K562 (cell line): ENCODE measurements around the gene CLCN4. TPM values are rescaled to one million over a fixed set of nuclear protein-coding genes. Genes with fewer than 3 reads are reported as not detected.

Experiments
- JUND ChIP-seq, 2 experiments: IDR thresholded peaks; 2 replicates in 1 of 2; 3 replicates in 1 of 2; pipeline ENCODE4 v1.6.1; 2011; ENCODE audit warnings: borderline replicate concordance in 2 of 2, low read depth in 2 of 2, low read length in 2 of 2, improper control_type of control experiment in 1 of 2, missing biosample characterization in 1 of 2, missing genetic modification characterization in 1 of 2, missing genetic modification reagents in 1 of 2
- POLR2AphosphoS5 ChIP-seq: IDR thresholded peaks from 2 replicates; pipeline ENCODE4 v1.6.1; 2011; ENCODE audit warnings: mild to moderate bottlenecking, low read depth, low read length, moderate library complexity; ENCODE audit not compliant: control insufficient read depth, insufficient read depth
- SAFB ChIP-seq: fragments of 200-400 bp; formaldehyde crosslinking; IDR thresholded peaks from 2 replicates; pipeline ENCODE4 v1.6.1; 2017; ENCODE audit warnings: low read depth, low read length, borderline replicate concordance
- TFAP4 ChIP-seq: sonication (generic); formaldehyde crosslinking; IDR thresholded peaks from 2 replicates; pipeline ENCODE4 v1.8.0; 2022; ENCODE audit warnings: missing genetic modification reagents, mild to moderate bottlenecking, moderate library complexity, borderline replicate concordance
- polyA plus RNA-seq, 8 experiments: library from polyadenylated mRNA; depleted of rRNA in 4 of 8; stranded (reverse) in 5 of 8; unstranded in 3 of 8; fragments of >200 nt; fragmentation: Nextera tagmentation in 2 of 8; fragmentation: Illumina TruSeq in 1 of 8; extraction: Ambion mirVana in 2 of 8; extraction: Trizol in 1 of 8; gene quantifications; 2 replicates each; pipeline versions ENCODE4 v1.2.1 to v1.2.3, GENCODE V29; 2011 to 2014; ENCODE audit warnings: inconsistent platforms in 1 of 8, missing spikeins in 1 of 8
- total RNA-seq, 7 experiments: library from RNA; depleted of rRNA in 6 of 7; stranded (reverse); fragments of >200 nt in 6 of 7; fragmentation: Illumina TruSeq in 2 of 7; extraction: Trizol in 2 of 7; gene quantifications; 2 replicates each; pipeline versions ENCODE4 v1.2.1 to v1.2.3, GENCODE V29; 2011 to 2021; ENCODE audit warnings: low replicate concordance in 1 of 7
- TF ChIP-seq, protein P1 (sequence below): fragments of 450-650 bp; conservative IDR thresholded peaks from 2 replicates; pipeline ENCODE4 v1.6.1; 2016; ENCODE audit warnings: missing genetic modification characterization, low read depth, mild to moderate bottlenecking, missing compliant biosample characterization, moderate library complexity
- TF ChIP-seq, protein P2 (sequence below): fragments of 450-650 bp; formaldehyde crosslinking; IDR thresholded peaks from 2 replicates; pipeline ENCODE4 v1.4.0; 2020; ENCODE audit warnings: mild to moderate bottlenecking, moderate library complexity
- TF ChIP-seq, protein P3 (sequence below): fragments of 250-450 bp; sonication (Bioruptor Pico); IDR thresholded peaks from 2 replicates; pipeline ENCODE4 v1.4.0; 2020; ENCODE audit warnings: mild to moderate bottlenecking, moderate library complexity

CLCN4 gene
- total and polyA plus RNA-seq, 9 of the 15 experiments (the other 6 are each of a cell fraction or from before 2014, with no cell fraction given): 0.03 to 0.24 (median 0.10) TPM; not detected in 1

- TF ChIP-seq JUND (IDR thresholded peaks at IDR 0.05; ENCODE audit: borderline replicate concordance, low read depth, low read length) (peak; percentile 28; the same call in 1 of the 2 replicates), JUND (tag; IDR thresholded peaks at IDR 0.05; ENCODE audit: borderline replicate concordance, low read depth, low read length) (peak; percentile 18; the same call in 1 of the 3 replicates), SAFB (no peak), TFAP4 (CRISPR knock-in tag) (no peak), POLR2AphosphoS5 (peak; percentile 65)
- TF ChIP-seq, protein P1, sequence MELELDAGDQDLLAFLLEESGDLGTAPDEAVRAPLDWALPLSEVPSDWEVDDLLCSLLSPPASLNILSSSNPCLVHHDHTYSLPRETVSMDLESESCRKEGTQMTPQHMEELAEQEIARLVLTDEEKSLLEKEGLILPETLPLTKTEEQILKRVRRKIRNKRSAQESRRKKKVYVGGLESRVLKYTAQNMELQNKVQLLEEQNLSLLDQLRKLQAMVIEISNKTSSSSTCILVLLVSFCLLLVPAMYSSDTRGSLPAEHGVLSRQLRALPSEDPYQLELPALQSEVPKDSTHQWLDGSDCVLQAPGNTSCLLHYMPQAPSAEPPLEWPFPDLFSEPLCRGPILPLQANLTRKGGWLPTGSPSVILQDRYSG (tag): no peak
- TF ChIP-seq, protein P2, sequence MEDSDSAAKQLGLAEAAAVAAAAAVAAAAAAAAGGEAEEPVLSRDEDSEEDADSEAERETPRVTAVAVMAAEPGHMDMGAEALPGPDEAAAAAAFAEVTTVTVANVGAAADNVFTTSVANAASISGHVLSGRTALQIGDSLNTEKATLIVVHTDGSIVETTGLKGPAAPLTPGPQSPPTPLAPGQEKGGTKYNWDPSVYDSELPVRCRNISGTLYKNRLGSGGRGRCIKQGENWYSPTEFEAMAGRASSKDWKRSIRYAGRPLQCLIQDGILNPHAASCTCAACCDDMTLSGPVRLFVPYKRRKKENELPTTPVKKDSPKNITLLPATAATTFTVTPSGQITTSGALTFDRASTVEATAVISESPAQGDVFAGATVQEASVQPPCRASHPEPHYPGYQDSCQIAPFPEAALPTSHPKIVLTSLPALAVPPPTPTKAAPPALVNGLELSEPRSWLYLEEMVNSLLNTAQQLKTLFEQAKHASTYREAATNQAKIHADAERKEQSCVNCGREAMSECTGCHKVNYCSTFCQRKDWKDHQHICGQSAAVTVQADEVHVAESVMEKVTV: no peak
- TF ChIP-seq, protein P3, sequence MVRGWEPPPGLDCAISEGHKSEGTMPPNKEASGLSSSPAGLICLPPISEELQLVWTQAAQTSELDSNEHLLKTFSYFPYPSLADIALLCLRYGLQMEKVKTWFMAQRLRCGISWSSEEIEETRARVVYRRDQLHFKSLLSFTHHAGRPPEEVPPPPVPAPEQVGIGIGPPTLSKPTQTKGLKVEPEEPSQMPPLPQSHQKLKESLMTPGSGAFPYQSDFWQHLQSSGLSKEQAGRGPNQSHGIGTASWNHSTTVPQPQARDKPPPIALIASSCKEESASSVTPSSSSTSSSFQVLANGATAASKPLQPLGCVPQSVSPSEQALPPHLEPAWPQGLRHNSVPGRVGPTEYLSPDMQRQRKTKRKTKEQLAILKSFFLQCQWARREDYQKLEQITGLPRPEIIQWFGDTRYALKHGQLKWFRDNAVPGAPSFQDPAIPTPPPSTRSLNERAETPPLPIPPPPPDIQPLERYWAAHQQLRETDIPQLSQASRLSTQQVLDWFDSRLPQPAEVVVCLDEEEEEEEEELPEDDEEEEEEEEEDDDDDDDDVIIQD (CRISPR knock-in tag): no peak
Observed at GRCh38 chrX:10159145-10159468, 2.3 kb downstream of the CLCN4 start (continued).
